ENCODE data around the gene GALNT14.

DNA sequence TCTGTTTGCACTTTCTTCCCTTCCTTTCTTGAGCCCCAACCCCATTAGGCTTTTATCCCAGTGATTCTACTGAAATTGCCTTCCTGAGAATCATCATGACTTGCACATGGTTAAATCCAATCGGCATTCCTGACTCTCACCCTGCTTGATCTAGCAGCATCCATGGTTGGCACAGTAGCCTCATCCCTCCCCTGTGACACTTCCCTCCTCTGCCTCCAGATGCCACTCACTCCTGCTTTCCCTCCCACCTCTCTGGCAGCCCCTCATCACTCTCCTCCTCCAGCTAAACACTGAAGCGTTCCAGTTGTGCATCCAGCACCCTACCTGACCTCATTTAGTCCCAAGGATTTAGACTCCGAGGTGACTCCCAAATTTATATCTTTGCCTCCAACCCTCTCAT is 114.7 kb downstream of the GALNT14 start:
- no peak for TF ChIP-seq CTCF (IDR thresholded peaks at IDR 0.05)
- no peak for TF ChIP-seq EZH2 (IDR thresholded peaks at IDR 0.05)
